Testis (tissue), 3 donors: ENCODE measurements around the gene SOD2. TPM values are rescaled to one million over a fixed set of nuclear protein-coding genes. Genes with fewer than 3 reads are reported as not detected.

ENCODE experiments used
- DNase-seq: peaks from one replicate; pipeline ENCODE4 v3.0.0-alpha.2; 2019
- H3K27ac ChIP-seq, 2 donors: fragments of 200-600 bp; sonication (generic); one replicate each; pipeline ENCODE4 v1.5.1; 2019
- H3K27me3 ChIP-seq: fragments of 200-600 bp; sonication (generic); one replicate; pipeline ENCODE4 v1.5.1; 2019
- H3K36me3 ChIP-seq: fragments of 200-600 bp; sonication (generic); one replicate; pipeline ENCODE4 v1.5.1; 2017; ENCODE audit warnings: low read depth; ENCODE audit errors: missing control alignments
- H3K4me1 ChIP-seq: fragments of 200-600 bp; sonication (generic); one replicate; pipeline ENCODE4 v1.5.1; 2019
- H3K4me3 ChIP-seq, 2 donors: fragments of 200-600 bp; sonication (generic); one replicate each; pipeline ENCODE4 v1.5.1; 2017 to 2019
- H3K9me3 ChIP-seq: fragments of 200-600 bp; sonication (generic); one replicate; pipeline ENCODE4 v1.5.1; 2017
- POLR2A ChIP-seq: fragments of 450-650 bp; IDR thresholded peaks from one replicate; pipeline ENCODE4 v1.6.1; 2017; ENCODE audit warnings: antibody characterized with exemption, mild to moderate bottlenecking, moderate library complexity
- WGBS, 2 donors: methylation state at CpG; one replicate each; pipeline ENCODE4 v1.1.5; 2018; 5-methylcytosine and 5-hydroxymethylcytosine counted together
- intact Hi-C: fragments of 100-400 bp; cut with DNase I; formaldehyde crosslinking; loops from one replicate; pipeline ENCODE4 v1.15.1; 2023; ENCODE audit warnings: low total_unique reads
- polyA plus RNA-seq: library from polyadenylated mRNA; stranded (reverse); fragments of 350-450 nt; fragmentation: Illumina TruSeq; extraction: RNeasy Lipid Tissue Mini Kit (QIAGEN cat#74804); gene quantifications from one replicate; pipeline ENCODE4 v1.2.3, GENCODE V29; 2014; ENCODE audit warnings: low read depth, low replicate concordance; ENCODE audit not compliant: insufficient read depth
- total RNA-seq, 2 donors: library from RNA; depleted of rRNA; stranded (reverse); fragments of >200 nt; gene quantifications; one replicate each; pipeline ENCODE4 v1.2.3, GENCODE V29; 2016
- TF ChIP-seq, protein P1 (sequence below), 3 experiments: fragments of 450-650 bp in 2 of 3; fragments of 200-600 bp in 1 of 3; sonication (generic) in 1 of 3; IDR thresholded peaks; one replicate each; pipeline ENCODE4 v1.5.1; 2016 to 2019; ENCODE audit warnings: antibody characterized with exemption in 3 of 3, mild to moderate bottlenecking in 2 of 3, moderate library complexity in 1 of 3

The SOD2 gene
- total and polyA plus RNA-seq, 3 donors from 2014 or later, result 56.5 to 160 (median 98.5) TPM

DNA sequence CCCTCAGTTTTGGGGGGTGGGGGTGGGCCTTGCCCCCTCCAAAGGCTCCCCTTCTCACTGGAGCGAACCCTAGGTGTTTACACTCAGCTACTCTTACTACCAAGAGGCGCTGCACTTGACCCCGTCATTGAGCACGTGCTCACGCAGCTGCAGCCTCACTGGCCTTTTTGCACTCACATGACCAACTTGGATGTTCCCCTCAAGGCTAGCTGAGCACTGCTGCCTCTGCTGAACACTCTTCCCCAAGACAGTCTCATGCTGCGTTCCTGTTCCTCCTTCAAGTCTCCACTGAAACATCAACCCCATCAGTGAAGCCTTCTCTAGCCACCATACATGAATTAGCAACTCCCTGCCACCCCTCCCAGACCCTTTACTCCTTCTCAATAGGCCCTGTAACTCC lies 4.0 kb downstream of the SOD2 start:
- H3K4me3 ChIP-seq, result no peak overlapping the region
- no peaks in the 10 kb centered on the region for H3K27me3 ChIP-seq
- no peaks in the 10 kb centered on the region for H3K9me3 ChIP-seq
- H3K4me1 ChIP-seq, result peaks cover 6% of the 10 kb centered on the region
- DNase-seq, result no peak
- intact Hi-C loops, result no loop called here
- WGBS, 2 donors, result 71 to 76% methylated on average over 6 of the region's 6 CpGs
- H3K27ac ChIP-seq, result no peak overlapping the region
- no peaks in the 10 kb centered on the region for H3K36me3 ChIP-seq
- TF ChIP-seq, protein P1, sequence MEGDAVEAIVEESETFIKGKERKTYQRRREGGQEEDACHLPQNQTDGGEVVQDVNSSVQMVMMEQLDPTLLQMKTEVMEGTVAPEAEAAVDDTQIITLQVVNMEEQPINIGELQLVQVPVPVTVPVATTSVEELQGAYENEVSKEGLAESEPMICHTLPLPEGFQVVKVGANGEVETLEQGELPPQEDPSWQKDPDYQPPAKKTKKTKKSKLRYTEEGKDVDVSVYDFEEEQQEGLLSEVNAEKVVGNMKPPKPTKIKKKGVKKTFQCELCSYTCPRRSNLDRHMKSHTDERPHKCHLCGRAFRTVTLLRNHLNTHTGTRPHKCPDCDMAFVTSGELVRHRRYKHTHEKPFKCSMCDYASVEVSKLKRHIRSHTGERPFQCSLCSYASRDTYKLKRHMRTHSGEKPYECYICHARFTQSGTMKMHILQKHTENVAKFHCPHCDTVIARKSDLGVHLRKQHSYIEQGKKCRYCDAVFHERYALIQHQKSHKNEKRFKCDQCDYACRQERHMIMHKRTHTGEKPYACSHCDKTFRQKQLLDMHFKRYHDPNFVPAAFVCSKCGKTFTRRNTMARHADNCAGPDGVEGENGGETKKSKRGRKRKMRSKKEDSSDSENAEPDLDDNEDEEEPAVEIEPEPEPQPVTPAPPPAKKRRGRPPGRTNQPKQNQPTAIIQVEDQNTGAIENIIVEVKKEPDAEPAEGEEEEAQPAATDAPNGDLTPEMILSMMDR (IDR thresholded peaks at IDR 0.05), result no peak
- no peak for TF ChIP-seq POLR2A

DNA sequence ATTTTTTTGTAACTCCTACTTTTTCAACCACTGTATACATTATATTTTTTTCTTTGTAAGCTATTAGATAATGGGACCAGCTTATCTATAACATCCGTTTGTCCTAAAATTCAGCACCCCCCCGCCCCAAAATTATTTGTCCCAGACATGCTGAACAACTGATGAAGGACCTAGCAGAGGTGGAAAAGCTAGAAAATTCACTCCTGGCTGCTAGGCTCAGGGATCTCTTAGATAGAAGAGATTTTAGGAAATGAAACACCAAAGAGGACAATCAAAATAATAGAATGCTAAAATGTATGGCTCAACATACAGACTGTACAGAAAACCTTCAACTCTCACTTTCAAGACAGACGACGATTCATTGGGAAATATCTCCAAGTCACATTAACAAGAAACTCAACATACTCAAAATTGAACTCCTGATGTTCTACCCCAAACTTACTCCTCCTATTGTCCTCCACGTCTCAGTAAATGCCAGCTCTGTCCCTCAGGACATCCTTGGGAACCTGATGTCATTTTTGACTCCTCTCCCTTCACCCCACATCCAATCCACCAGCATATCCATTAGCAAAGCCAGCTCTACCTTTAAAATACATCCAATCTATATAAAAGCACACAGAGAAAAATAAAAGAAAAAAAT lies 4.7 kb downstream of the SOD2 start:
- Histone ChIP-seq H3K9me3 (no peaks in the 10 kb centered on the region), H3K27ac (no peak overlapping the region), H3K27me3 (no peaks in the 10 kb centered on the region), H3K4me3 (no peak overlapping the region), H3K4me1 (peaks cover 6% of the 10 kb centered on the region), H3K36me3 (no peaks in the 10 kb centered on the region)
- WGBS, 2 donors, result 74 to 76% methylated on average over 5 of the region's 5 CpGs
- intact Hi-C loops, result no loop called here
- TF ChIP-seq, protein P1 (IDR thresholded peaks at IDR 0.05), result no peak
- no peak for TF ChIP-seq POLR2A
- DNase-seq, result no peak

GRCh38 chr6:159687341-159687740 lies 5.7 kb downstream of the SOD2 start:
- Histone ChIP-seq H3K27me3 (no peaks in the 10 kb centered on the region), H3K36me3 (no peaks in the 10 kb centered on the region), H3K4me1 (peaks cover 6% of the 10 kb centered on the region), H3K4me3 (no peak overlapping the region), H3K27ac (no peak overlapping the region), H3K9me3 (no peaks in the 10 kb centered on the region)
- TF ChIP-seq, protein P1 (IDR thresholded peaks at IDR 0.05), result no peak
- WGBS, 2 donors, result 92 to 96% methylated on average over 9 of the region's 9 CpGs
- intact Hi-C loops, result no loop called here
- DNase-seq, result no peak

DNA sequence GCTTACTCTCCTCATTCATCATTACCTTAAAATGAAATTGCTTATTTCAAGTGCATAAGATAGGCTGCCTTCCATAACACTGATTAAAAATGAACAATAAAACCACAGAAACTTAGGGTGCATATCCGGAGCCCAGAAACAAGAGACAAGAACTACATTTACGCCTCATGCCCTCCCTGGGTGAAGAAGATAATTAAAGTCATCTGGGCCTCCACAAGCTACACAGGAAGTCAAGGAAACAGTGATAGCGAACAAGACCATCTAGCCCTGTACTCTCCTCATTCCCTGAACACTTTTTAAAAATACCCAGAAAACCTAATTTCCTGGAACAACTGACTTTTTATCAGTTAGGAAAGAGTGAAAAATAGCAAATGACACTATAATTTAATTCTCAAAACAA lies 6.3 kb downstream of the SOD2 start:
- no peak overlapping the region for H3K27ac ChIP-seq
- TF ChIP-seq POLR2A, result no peak
- TF ChIP-seq, protein P1 (IDR thresholded peaks at IDR 0.05), result no peak
- no peak for DNase-seq
- peaks cover under 1% of the 10 kb centered on the region for H3K4me1 ChIP-seq
- no peaks in the 10 kb centered on the region for H3K9me3 ChIP-seq
- intact Hi-C loops, result no loop called here
- H3K27me3 ChIP-seq, result no peaks in the 10 kb centered on the region
- WGBS, 2 donors, result 83 to 87% methylated on average over 3 of the region's 3 CpGs
- no peak overlapping the region for H3K4me3 ChIP-seq
- H3K36me3 ChIP-seq, result no peaks in the 10 kb centered on the region

DNA sequence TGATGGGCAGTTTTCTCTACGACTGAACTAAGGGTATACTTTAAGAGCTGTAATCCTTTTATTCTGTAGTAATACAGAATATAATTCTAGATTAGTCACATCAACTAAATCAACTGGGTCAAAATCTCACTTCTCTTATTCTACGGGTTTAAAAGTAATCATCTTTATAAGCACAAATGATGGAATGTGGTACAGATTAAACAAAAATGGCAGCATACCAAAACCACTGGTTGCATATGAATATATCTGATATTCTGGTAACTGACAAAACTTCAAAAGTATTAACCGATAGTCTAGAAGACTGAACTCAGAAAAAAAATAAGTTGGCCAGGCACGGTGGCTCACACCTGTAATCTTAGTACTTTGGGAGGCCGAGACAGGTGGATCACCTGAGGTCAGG lies 7.0 kb downstream of the SOD2 start:
- H3K27ac ChIP-seq, result no peak overlapping the region
- no peak for DNase-seq
- no peak for TF ChIP-seq POLR2A
- TF ChIP-seq, protein P1 (IDR thresholded peaks at IDR 0.05), result no peak
- no peaks in the 10 kb centered on the region for H3K4me1 ChIP-seq
- WGBS, 2 donors, result 71 to 75% methylated on average over 5 of the region's 5 CpGs
- no peak overlapping the region for H3K4me3 ChIP-seq
- H3K36me3 ChIP-seq, result no peaks in the 10 kb centered on the region
- no peaks in the 10 kb centered on the region for H3K27me3 ChIP-seq
- H3K9me3 ChIP-seq, result no peaks in the 10 kb centered on the region
- intact Hi-C loops, result no loop called here
